PC-9 (cell line): ENCODE results near the gene CADM2. TPM values are rescaled to one million over a fixed set of nuclear protein-coding genes. Genes with fewer than 3 reads are reported as not detected.

Experiments used
- BruUV-seq: library from RNA; stranded (reverse); fragments of 400-500 nt; replicated peaks from 2 replicates; lab custom pipeline; 2021; lab: Mats Ljungman, UMichigan
- CTCF ChIA-PET: fragments of 300-600 bp; sonication (Branson Sonifier 250); formaldehyde crosslinking; loops from one replicate; lab custom pipeline; 2022; ENCODE audit warnings: antibody characterized with exemption; lab: Charles Lee
- POLR2A ChIA-PET: fragments of 300-600 bp; sonication (Branson Sonifier 250); formaldehyde crosslinking; loops from one replicate; lab custom pipeline; 2022; ENCODE audit warnings: antibody characterized with exemption; ENCODE audit not compliant: unreplicated experiment; lab: Charles Lee
- DNase-seq, 2 experiments: peaks; one replicate each; pipeline versions ENCODE4 v3.0.0 to v3.0.0-alpha.2; 2015 to 2022; ENCODE audit warnings: mixed read lengths in 1 of 2
- H2AFZ ChIP-seq: fragments of 200-600 bp; sonication (generic); 2 replicates; pipeline ENCODE4 v1.8.1; 2017; ENCODE audit warnings: antibody characterized with exemption
- H3F3A ChIP-seq: fragments of 200-600 bp; sonication (generic); 2 replicates; pipeline ENCODE4 v1.8.1; 2017; ENCODE audit warnings: antibody characterized with exemption, mild to moderate bottlenecking, low read depth; ENCODE audit not compliant: insufficient read depth
- H3K27ac ChIP-seq: fragments of 200-600 bp; sonication (generic); 2 replicates; pipeline ENCODE4 v1.6.1; 2016; ENCODE audit warnings: mixed run types
- H3K27me3 ChIP-seq: fragments of 200-600 bp; sonication (generic); 2 replicates; pipeline ENCODE4 v1.6.1; 2016; ENCODE audit warnings: low read depth, mixed run types; ENCODE audit not compliant: insufficient read depth
- H3K36me3 ChIP-seq: fragments of 200-600 bp; sonication (generic); 2 replicates; pipeline ENCODE4 v1.6.1; 2016; ENCODE audit warnings: low read depth, mixed run types
- H3K4me1 ChIP-seq: fragments of 200-600 bp; sonication (generic); replicated peaks from 2 replicates; pipeline ENCODE4 v1.6.1; 2016; ENCODE audit warnings: mixed run types; ENCODE audit not compliant: insufficient read depth
- H3K4me2 ChIP-seq: fragments of 200-600 bp; sonication (generic); 2 replicates; pipeline ENCODE4 v1.6.1; 2017; ENCODE audit warnings: mixed run types
- H3K4me3 ChIP-seq: fragments of 200-600 bp; sonication (generic); 2 replicates; pipeline ENCODE4 v1.6.1; 2016; ENCODE audit warnings: mixed run types
- H3K79me2 ChIP-seq: fragments of 200-600 bp; sonication (generic); 2 replicates; pipeline ENCODE4 v1.6.1; 2017; ENCODE audit warnings: low read depth, mixed run types
- H3K9me2 ChIP-seq: fragments of 200-600 bp; sonication (generic); 2 replicates; pipeline ENCODE4 v1.8.1; 2017; ENCODE audit warnings: mild to moderate bottlenecking; ENCODE audit not compliant: insufficient read depth
- H3K9me3 ChIP-seq: fragments of 200-600 bp; sonication (generic); 2 replicates; pipeline ENCODE4 v1.8.1; 2016; ENCODE audit warnings: low read depth; ENCODE audit not compliant: insufficient read depth
- H4K20me1 ChIP-seq: fragments of 200-600 bp; sonication (generic); 2 replicates; pipeline ENCODE4 v1.8.1; 2017; ENCODE audit not compliant: insufficient read depth
- CTCF ChIP-seq: fragments of 200-600 bp; sonication (generic); conservative IDR thresholded peaks from 2 replicates; pipeline ENCODE4 v1.6.1; 2017; ENCODE audit warnings: mixed run types, antibody characterized with exemption, mild to moderate bottlenecking, moderate library complexity
- EZH2 ChIP-seq: fragments of 200-600 bp; sonication (generic); IDR thresholded peaks from 2 replicates; pipeline ENCODE4 v1.8.0; 2017; ENCODE audit warnings: antibody characterized with exemption, low read depth
- intact Hi-C: fragments of 100-400 bp; cut with micrococcal nuclease; formaldehyde crosslinking; loops from one replicate; pipeline ENCODE4 v1.10.0; 2022; ENCODE audit not compliant: unreplicated experiment
- total RNA-seq: library from RNA; stranded (reverse); gene quantifications from 2 replicates; pipeline ENCODE4 v1.2.3, GENCODE V29; 2021

Gene CADM2
- total RNA-seq, 1 experiment from 2014 or later: 0.59 TPM

- Histone ChIP-seq H3K9me2 (no peaks in the 10 kb centered on the region), H3K27me3 (no peaks in the 10 kb centered on the region), H3K36me3 (no peaks in the 10 kb centered on the region), H3F3A (no peaks in the 10 kb centered on the region; the same call in 1 of the 2 replicates), H4K20me1 (no peaks in the 10 kb centered on the region), H2AFZ (no peak overlapping the region), H3K4me2 (no peak overlapping the region), H3K79me2 (no peaks in the 10 kb centered on the region), H3K4me3 (no peak overlapping the region), H3K4me1 (no peaks in the 10 kb centered on the region), H3K27ac (no peak overlapping the region), H3K9me3 (no peaks in the 10 kb centered on the region)
- intact Hi-C loops: no loop called here
- CTCF ChIA-PET: no interaction called here
- DNase-seq: no peak
- no TSS peak for BruUV-seq
- POLR2A ChIA-PET: no interaction called here
- no peak for TF ChIP-seq CTCF
- no peak for TF ChIP-seq EZH2
These were observed 47.2 kb downstream of the CADM2 start for GRCh38 chr3:85005946-85006345.

GRCh38 chr3:85007195-85008094 lies 48.7 kb downstream of the CADM2 start:
- Histone ChIP-seq H3K27me3 (no peaks in the 10 kb centered on the region), H3K36me3 (no peaks in the 10 kb centered on the region), H4K20me1 (no peaks in the 10 kb centered on the region), H3K9me2 (no peaks in the 10 kb centered on the region), H3K4me3 (no peak overlapping the region), H3K4me2 (no peak overlapping the region), H3K9me3 (no peaks in the 10 kb centered on the region), H3K4me1 (no peaks in the 10 kb centered on the region), H3K27ac (no peak overlapping the region), H3F3A (no peaks in the 10 kb centered on the region), H3K79me2 (no peaks in the 10 kb centered on the region), H2AFZ (no peak overlapping the region; the same call in 1 of the 2 replicates)
- ChIA-PET POLR2A (no interaction called here), CTCF (no interaction called here)
- DNase-seq: no peak
- intact Hi-C loops: no loop called here
- no peak for TF ChIP-seq CTCF
- TF ChIP-seq EZH2: no peak
- no TSS peak for BruUV-seq

GRCh38 chr3:85020828-85021227 lies 62.0 kb downstream of the CADM2 start:
- Histone ChIP-seq H3K79me2 (no peaks in the 10 kb centered on the region), H3K9me2 (no peaks in the 10 kb centered on the region), H3K27me3 (no peaks in the 10 kb centered on the region), H3K9me3 (no peaks in the 10 kb centered on the region), H4K20me1 (no peaks in the 10 kb centered on the region), H3K4me1 (no peaks in the 10 kb centered on the region), H3F3A (no peaks in the 10 kb centered on the region), H2AFZ (no peak overlapping the region), H3K4me3 (no peak overlapping the region), H3K4me2 (no peak overlapping the region), H3K36me3 (no peaks in the 10 kb centered on the region), H3K27ac (no peak overlapping the region)
- ChIA-PET CTCF (no interaction called here), POLR2A (no interaction called here)
- TF ChIP-seq CTCF (no peak), EZH2 (no peak)
- BruUV-seq: no TSS peak
- intact Hi-C loops: no loop called here
- no peak for DNase-seq
